Measurements from ENCODE around the gene SAV1. TPM values are rescaled to one million over a fixed set of nuclear protein-coding genes. Genes with fewer than 3 reads are reported as not detected.
"Not testable (repeated sequence)": the region's sequence is repeated elsewhere in the genome, so short reads cannot be mapped to it uniquely, and the experiment has no call there.

SAV1 gene
- 10 to 100 TPM; 23.4 to 27.0 TPM for total RNA-seq
- long read RNA-seq, partial matches to known transcripts: 0 of 1 reads
- long read RNA-seq, other reads (novel, unspliced or antisense): 0 of 1 reads

- intact Hi-C loops (cut with DNase I): no loop called here
- DNase-seq (peak; percentile 89), ATAC-seq (peak; percentile 95 to 97)
Measured at GRCh38 chr14:50667996-50668825, at the start of gene SAV1. Gene SAV1 (minus strand): TSS chr14:50668306. CDS start chr14:50667967, 339 bp downstream.

GRCh38 chr14:50717811-50718210 is 49.7 kb upstream of the SAV1 start:
- ATAC-seq (no peak), DNase-seq (no peak)
- intact Hi-C loops (cut with DNase I): loop anchor here in 1 of 2 donors (5.0 kb wide), 1 partner anchor 101 kb away; no protein-coding TSS in a partner anchor

- intact Hi-C loops (cut with DNase I): loop anchor here in 1 of 2 donors (5.0 kb wide), 1 partner anchor 97 kb away; no protein-coding TSS in a partner anchor
- no peak for DNase-seq
- ATAC-seq: peak; percentile 60 to 61
Measured at GRCh38 chr14:50714450-50715073, 46.5 kb upstream of the SAV1 start.

GRCh38 chr14:50711043-50711442 is 42.9 kb upstream of the SAV1 start:
- no peak for ATAC-seq
- intact Hi-C loops (cut with DNase I): no loop called here
- DNase-seq: no peak

GRCh38 chr14:50705026-50705593 is 37.0 kb upstream of the SAV1 start:
- ATAC-seq (peak in 1 of 2 donors; percentile 44), DNase-seq (no peak)
- intact Hi-C loops (cut with DNase I): no loop called here

GRCh38 chr14:50704454-50705010 is 36.4 kb upstream of the SAV1 start:
- ATAC-seq (peak in 1 of 2 donors; percentile 23), DNase-seq (no peak)
- intact Hi-C loops (cut with DNase I): no loop called here

- intact Hi-C loops (cut with DNase I): no loop called here
- DNase-seq: no peak
- no peak for ATAC-seq
Measured at GRCh38 chr14:50697659-50698290, 29.7 kb upstream of the SAV1 start.

GRCh38 chr14:50694260-50694659 is 26.2 kb upstream of the SAV1 start:
- ATAC-seq; intact Hi-C loops (cut with DNase I); DNase-seq: not testable (repeated sequence)

- no peak for ATAC-seq
- DNase-seq: no peak
- intact Hi-C loops (cut with DNase I): no loop called here
Measured at GRCh38 chr14:50688875-50689274, 20.8 kb upstream of the SAV1 start.

- intact Hi-C loops (cut with DNase I): no loop called here
- DNase-seq (no peak), ATAC-seq (no peak)
Measured at GRCh38 chr14:50679674-50680073, 11.6 kb upstream of the SAV1 start.

GRCh38 chr14:50678163-50678562 is 10.1 kb upstream of the SAV1 start:
- DNase-seq (no peak), ATAC-seq (no peak)
- intact Hi-C loops (cut with DNase I): no loop called here

- DNase-seq: no peak
- intact Hi-C loops (cut with DNase I): no loop called here
- ATAC-seq: peak in 1 of 2 donors; percentile 49
Measured at GRCh38 chr14:50677527-50678063, 9.5 kb upstream of the SAV1 start.

- intact Hi-C loops (cut with DNase I): no loop called here
- ATAC-seq (no peak), DNase-seq (no peak)
Measured at GRCh38 chr14:50676814-50677516, 8.9 kb upstream of the SAV1 start.

GRCh38 chr14:50675597-50675996 is 7.5 kb upstream of the SAV1 start:
- intact Hi-C loops (cut with DNase I): no loop called here
- DNase-seq (no peak), ATAC-seq (no peak)

- DNase-seq: no peak
- no peak for ATAC-seq
- intact Hi-C loops (cut with DNase I): no loop called here
Measured at GRCh38 chr14:50670866-50671256, 2.8 kb upstream of the SAV1 start.

GRCh38 chr14:50670196-50670865 is 2.2 kb upstream of the SAV1 start:
- DNase-seq (no peak), ATAC-seq (no peak)

GRCh38 chr14:50669441-50669986 is 1.4 kb upstream of the SAV1 start:
- intact Hi-C loops (cut with DNase I): no loop called here
- ATAC-seq (no peak), DNase-seq (no peak)

More at GRCh38 chr14:50670196-50670865, 2.2 kb upstream of the SAV1 start:
- intact Hi-C loops (cut with DNase I): no loop called here

- intact Hi-C loops (cut with DNase I): no loop called here
- DNase-seq (no peak), ATAC-seq (no peak)
Measured at GRCh38 chr14:50668826-50669143, 679 bp upstream of the SAV1 start.
